HG03097 (cell line): ENCODE results near the gene AIFM3.
"Not testable (repeated sequence)": the region's sequence is repeated elsewhere in the genome, so short reads cannot be mapped to it uniquely, and the experiment has no call there.

Experiments used
- ATAC-seq: cut with Tn5 transposase; IDR thresholded peaks from one replicate; pipeline ENCODE4 v1.9.1; 2021; ENCODE audit not compliant: unreplicated experiment, low FRiP score

Gene AIFM3

DNA sequence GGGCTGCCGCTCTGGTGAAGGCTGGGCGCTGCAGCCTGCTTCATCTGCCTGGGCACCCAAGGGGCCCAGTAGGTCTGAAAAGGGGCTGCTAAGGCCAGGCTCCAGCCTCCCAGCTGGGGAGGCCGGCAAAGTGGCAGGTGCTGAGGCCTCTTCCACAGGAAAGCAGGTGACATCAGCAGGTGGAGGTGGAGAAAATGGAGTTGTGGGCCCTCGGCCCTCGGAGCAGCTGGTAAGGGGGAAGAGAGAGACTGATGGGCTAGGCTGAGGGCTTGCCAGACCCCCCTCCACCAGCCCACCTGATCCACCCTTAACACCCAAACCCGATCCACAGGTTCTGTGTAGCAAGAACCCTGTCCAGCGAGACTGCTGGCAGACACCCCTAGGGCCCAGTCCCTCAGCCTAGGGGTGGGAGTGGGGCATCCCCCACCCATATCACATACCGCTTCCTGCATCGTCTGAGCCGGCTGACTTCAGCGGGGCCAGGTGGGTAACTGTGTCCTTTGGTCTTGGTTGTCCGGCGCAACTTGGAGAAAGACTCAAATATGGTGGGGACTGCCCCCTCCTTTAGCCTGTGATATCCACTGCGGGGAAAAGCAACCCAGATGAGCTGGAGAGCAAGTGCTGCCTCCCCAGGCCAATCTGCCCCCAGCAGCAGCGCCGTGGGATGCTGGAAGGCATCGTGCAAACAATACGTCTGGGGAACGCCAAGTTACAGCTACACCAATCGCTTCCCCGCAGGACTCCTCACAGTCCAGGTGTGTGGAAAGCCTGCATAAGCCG is 33.3 kb downstream of the AIFM3 start:
- no peak for ATAC-seq

GRCh38 chr22:21000987-21001600 is 34.0 kb downstream of the AIFM3 start:
- peak; percentile 8 for ATAC-seq

- peak; percentile 79 for ATAC-seq
Observed at GRCh38 chr22:21001601-21002325, 34.7 kb downstream of the AIFM3 start, which contains the start of gene THAP7. Gene THAP7 (minus strand): TSS chr22:21002118. CDS start chr22:21001911, 207 bp downstream.

- ATAC-seq, result no peak
Observed at GRCh38 chr22:21003782-21004181, 36.7 kb downstream of the AIFM3 start.

DNA sequence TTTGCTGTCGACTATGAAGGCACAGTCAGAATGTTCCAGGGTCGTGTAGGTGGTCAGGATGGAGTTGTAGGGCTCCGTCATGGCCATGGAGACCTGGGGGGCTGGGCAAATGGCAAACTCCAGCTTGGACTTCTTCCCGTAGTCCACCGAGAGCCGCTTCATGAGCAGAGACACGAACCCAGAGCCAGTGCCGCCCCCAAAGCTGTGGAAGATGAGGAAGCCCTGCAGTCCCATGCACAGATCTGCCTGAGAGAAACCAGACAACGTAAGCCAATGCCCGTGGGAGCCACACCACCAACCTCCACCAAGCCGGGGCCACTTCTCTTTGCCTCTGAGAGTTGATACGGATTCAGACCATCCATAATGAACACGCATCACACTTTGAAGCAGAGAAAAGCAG is 42.2 kb downstream of the AIFM3 start:
- ATAC-seq, result not testable (repeated sequence)

GRCh38 chr22:21009638-21010425 is 42.8 kb downstream of the AIFM3 start:
- no peak for ATAC-seq

DNA sequence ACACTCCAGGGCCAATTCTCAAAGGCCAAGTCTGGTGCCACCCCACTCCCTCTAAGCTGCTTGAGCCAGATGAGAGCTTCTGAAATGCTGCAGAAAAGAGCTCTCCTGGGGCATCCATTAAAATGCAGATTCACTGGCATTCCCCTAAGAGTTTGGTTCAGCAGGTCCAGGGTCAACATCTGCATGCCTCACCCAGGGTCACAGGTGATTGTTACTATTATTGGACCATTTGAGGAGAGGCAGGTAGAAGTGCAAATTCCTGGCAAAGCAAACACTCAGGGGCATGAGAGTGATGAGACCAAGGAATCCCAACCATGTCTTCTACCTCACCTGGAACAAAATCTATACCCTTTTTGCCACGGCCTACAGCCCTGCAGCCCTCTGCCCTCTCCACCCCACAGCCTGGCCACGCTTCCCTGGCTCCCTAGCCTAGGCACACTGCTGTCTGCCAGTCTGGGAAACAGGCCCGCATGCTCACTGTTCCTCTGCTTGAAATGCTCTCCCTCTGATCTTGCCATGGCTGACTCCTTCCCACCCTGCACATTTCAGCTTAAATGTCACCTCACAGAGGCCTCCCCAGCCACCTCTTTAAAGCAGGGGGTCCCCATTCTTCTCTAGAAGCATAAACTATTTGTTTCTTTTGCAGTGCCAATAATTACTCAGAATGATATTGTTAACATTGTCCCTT is 43.5 kb downstream of the AIFM3 start:
- no peak for ATAC-seq

GRCh38 chr22:21012446-21013407 is 45.7 kb downstream of the AIFM3 start:
- no peak for ATAC-seq

GRCh38 chr22:21013657-21014201 is 46.7 kb downstream of the AIFM3 start:
- ATAC-seq, result peak; percentile 12

GRCh38 chr22:21014202-21014725 is 47.2 kb downstream of the AIFM3 start:
- peak; percentile 47 for ATAC-seq

DNA sequence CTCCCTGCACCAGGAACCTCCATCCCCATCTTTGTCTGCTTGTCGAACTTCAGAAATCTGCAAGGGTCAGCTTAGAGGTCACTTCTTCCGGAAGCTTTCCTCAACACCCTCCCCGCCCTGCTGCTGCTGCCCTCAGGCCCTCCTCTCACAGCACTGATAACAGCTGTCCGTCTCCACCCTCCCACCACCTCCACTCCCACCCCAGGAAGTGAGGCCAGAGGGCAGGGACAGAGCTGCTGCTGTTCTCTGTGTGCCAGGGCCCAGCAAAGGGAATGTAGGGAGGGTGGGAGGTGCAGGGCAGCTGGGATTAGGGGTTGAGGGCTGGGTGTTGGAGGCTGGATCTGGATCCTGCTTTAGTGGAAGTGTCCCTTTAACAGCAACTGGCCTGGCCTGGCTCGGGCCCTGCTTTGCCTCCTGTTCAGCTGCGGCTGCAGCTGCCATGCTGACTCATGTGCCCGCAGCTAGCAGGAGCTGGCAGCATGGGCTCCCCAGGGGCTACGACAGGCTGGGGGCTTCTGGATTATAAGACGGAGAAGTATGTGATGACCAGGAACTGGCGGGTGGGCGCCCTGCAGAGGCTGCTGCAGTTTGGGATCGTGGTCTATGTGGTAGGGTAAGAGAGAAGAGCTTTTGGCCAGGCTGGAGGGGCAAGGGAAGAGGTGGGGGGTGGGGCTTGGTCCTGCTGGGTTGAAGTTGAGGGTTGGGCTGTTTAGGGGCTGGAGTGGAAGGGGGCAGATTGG is 47.8 kb downstream of the AIFM3 start, which contains the start of gene P2RX6:
Gene P2RX6 (plus strand): TSS at position 440 of the 740 bp plus-strand sequence. CDS start 10 bp downstream, at position 450.
- no peak for ATAC-seq

- ATAC-seq, result no peak
Observed at GRCh38 chr22:21015466-21016006, 48.5 kb downstream of the AIFM3 start.

GRCh38 chr22:21016644-21017420 is 49.8 kb downstream of the AIFM3 start:
- no peak for ATAC-seq

- ATAC-seq, result no peak
Observed at GRCh38 chr22:21018314-21018713, 51.3 kb downstream of the AIFM3 start.

- ATAC-seq, result no peak
Observed at GRCh38 chr22:21020802-21021429, 53.9 kb downstream of the AIFM3 start.

GRCh38 chr22:21022507-21022906 is 55.5 kb downstream of the AIFM3 start:
- ATAC-seq, result no peak
